ENCODE results near the gene ZNF827. TPM values are rescaled to one million over a fixed set of nuclear protein-coding genes. Genes with fewer than 3 reads are reported as not detected.

The ZNF827 gene
- total and polyA plus RNA-seq, 2 of the 13 experiments (the other 11 are each of a cell fraction or from before 2014, with no cell fraction given), result 2.8 TPM

- TF ChIP-seq MLXIP (CRISPR knock-in tag; IDR thresholded peaks at IDR 0.05; ENCODE audit: borderline replicate concordance) (no peak), ARID4A (CRISPR knock-in tag; IDR thresholded peaks at IDR 0.05; ENCODE audit: borderline replicate concordance) (peak; percentile 69; the same call in 1 of the 2 replicates), PAX8 (CRISPR knock-in tag; IDR thresholded peaks at IDR 0.05; ENCODE audit: borderline replicate concordance) (no peak), ZNF460 (CRISPR knock-in tag; IDR thresholded peaks at IDR 0.05; ENCODE audit: borderline replicate concordance) (no peak), SMAD3 (CRISPR knock-in tag; IDR thresholded peaks at IDR 0.05) (0 out of 2 replicates have a peak, but pooled peaks have one; percentile 36), ZNF414 (CRISPR knock-in tag; IDR thresholded peaks at IDR 0.05) (no peak), SAP130 (CRISPR knock-in tag; IDR thresholded peaks at IDR 0.05; ENCODE audit: low read depth) (peak; percentile 76), NFKBIZ (CRISPR knock-in tag; IDR thresholded peaks at IDR 0.05) (no peak)
- TF ChIP-seq, protein P1, sequence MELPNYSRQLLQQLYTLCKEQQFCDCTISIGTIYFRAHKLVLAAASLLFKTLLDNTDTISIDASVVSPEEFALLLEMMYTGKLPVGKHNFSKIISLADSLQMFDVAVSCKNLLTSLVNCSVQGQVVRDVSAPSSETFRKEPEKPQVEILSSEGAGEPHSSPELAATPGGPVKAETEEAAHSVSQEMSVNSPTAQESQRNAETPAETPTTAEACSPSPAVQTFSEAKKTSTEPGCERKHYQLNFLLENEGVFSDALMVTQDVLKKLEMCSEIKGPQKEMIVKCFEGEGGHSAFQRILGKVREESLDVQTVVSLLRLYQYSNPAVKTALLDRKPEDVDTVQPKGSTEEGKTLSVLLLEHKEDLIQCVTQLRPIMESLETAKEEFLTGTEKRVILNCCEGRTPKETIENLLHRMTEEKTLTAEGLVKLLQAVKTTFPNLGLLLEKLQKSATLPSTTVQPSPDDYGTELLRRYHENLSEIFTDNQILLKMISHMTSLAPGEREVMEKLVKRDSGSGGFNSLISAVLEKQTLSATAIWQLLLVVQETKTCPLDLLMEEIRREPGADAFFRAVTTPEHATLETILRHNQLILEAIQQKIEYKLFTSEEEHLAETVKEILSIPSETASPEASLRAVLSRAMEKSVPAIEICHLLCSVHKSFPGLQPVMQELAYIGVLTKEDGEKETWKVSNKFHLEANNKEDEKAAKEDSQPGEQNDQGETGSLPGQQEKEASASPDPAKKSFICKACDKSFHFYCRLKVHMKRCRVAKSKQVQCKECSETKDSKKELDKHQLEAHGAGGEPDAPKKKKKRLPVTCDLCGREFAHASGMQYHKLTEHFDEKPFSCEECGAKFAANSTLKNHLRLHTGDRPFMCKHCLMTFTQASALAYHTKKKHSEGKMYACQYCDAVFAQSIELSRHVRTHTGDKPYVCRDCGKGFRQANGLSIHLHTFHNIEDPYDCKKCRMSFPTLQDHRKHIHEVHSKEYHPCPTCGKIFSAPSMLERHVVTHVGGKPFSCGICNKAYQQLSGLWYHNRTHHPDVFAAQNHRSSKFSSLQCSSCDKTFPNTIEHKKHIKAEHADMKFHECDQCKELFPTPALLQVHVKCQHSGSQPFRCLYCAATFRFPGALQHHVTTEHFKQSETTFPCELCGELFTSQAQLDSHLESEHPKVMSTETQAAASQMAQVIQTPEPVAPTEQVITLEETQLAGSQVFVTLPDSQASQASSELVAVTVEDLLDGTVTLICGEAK (IDR thresholded peaks at IDR 0.05), result no peak
- TF ChIP-seq, protein P1 (CRISPR knock-in tag; IDR thresholded peaks at IDR 0.05), result peak; percentile 53; the same call in 1 of the 2 replicates
Observed at GRCh38 chr4:145938618-145939440, at the start of gene ZNF827 (continued).

Data from HepG2 (cell line).